MCF 10A (cell line): Measurements from ENCODE around the gene PEX11A. TPM values are rescaled to one million over a fixed set of nuclear protein-coding genes. Genes with fewer than 3 reads are reported as not detected.

Experiments used
- BruUV-seq: library from RNA; stranded (reverse); fragments of 400-500 nt; replicated peaks from 2 replicates; lab custom pipeline; 2021; lab: Mats Ljungman, UMichigan
- CTCF ChIA-PET: fragments of 300-600 bp; sonication (Branson Sonifier 250); formaldehyde crosslinking; extraction: SDS; loops from one replicate; lab custom pipeline; 2021; ENCODE audit warnings: antibody characterized with exemption, inconsistent platforms; lab: Yijun Ruan, JAX
- POLR2A ChIA-PET: fragments of 300-600, 350-650 bp; sonication (Branson Sonifier 250); formaldehyde crosslinking; extraction: SDS; loops from one replicate; lab custom pipeline; 2020; ENCODE audit warnings: antibody characterized with exemption, inconsistent platforms; lab: Yijun Ruan, JAX
- DNase-seq: peaks from one replicate; pipeline ENCODE4 v3.0.0-alpha.2; 2018; ENCODE audit not compliant: unreplicated experiment
- H3K27ac Mint-ChIP-seq: one replicate; pipeline ENCODE4 v1.8.0; 2022; ENCODE audit warnings: mild to moderate bottlenecking, low read depth, mixed read lengths; ENCODE audit not compliant: unreplicated experiment
- H3K27me3 Mint-ChIP-seq: one replicate; pipeline ENCODE4 v1.8.0; 2022; ENCODE audit warnings: mixed read lengths; ENCODE audit not compliant: insufficient read depth, unreplicated experiment
- H3K36me3 Mint-ChIP-seq: one replicate; pipeline ENCODE4 v1.8.0; 2022; ENCODE audit warnings: mild to moderate bottlenecking, moderate library complexity, mixed read lengths; ENCODE audit not compliant: insufficient read depth, unreplicated experiment
- H3K4me1 Mint-ChIP-seq: one replicate; pipeline ENCODE4 v1.8.0; 2022; ENCODE audit warnings: mixed read lengths; ENCODE audit not compliant: insufficient read depth, unreplicated experiment
- H3K4me3 Mint-ChIP-seq: one replicate; pipeline ENCODE4 v1.8.0; 2022; ENCODE audit warnings: mild to moderate bottlenecking, moderate library complexity, mixed read lengths; ENCODE audit not compliant: unreplicated experiment
- H3K9me3 Mint-ChIP-seq: one replicate; pipeline ENCODE4 v1.8.0; 2022; ENCODE audit warnings: mixed read lengths; ENCODE audit not compliant: unreplicated experiment
- CTCF ChIP-seq: fragments of 200-600 bp; IDR thresholded peaks from one replicate; pipeline ENCODE4 v1.8.0; 2022; ENCODE audit warnings: antibody characterized with exemption, mild to moderate bottlenecking; ENCODE audit not compliant: unreplicated experiment
- intact Hi-C: fragments of 100-400 bp; cut with micrococcal nuclease; formaldehyde crosslinking; loops from 2 replicates; pipeline ENCODE4 v1.14.1; 2022
- total RNA-seq: library from RNA; stranded (reverse); gene quantifications from 2 replicates; pipeline ENCODE4 v1.2.3, GENCODE V29; 2022

Gene PEX11A
- total RNA-seq, 1 experiment from 2014 or later: 3.4 TPM

- Mint-ChIP-seq H3K9me3 (no peaks in the 10 kb centered on the region), H3K4me1 (no peaks in the 10 kb centered on the region), H3K36me3 (no peaks in the 10 kb centered on the region), H3K27ac (no peak overlapping the region), H3K4me3 (no peak overlapping the region), H3K27me3 (peaks cover 38% of the 10 kb centered on the region)
- ChIA-PET CTCF (interaction anchor here (0.7 to 1.5 kb wide), 5 partner anchors 8 to 809 kb away, joined by 3 to 14 read pairs (median 6); no protein-coding TSS in a partner anchor), POLR2A (interaction anchor here (0.6 to 0.9 kb wide), 3 partner anchors 12 to 180 kb away, joined by 3 read pairs; partner anchors contain the start of gene ARPIN)
- intact Hi-C loops: loop anchor here (10.0 kb wide), 1 partner anchor 88 kb away; no protein-coding TSS in a partner anchor
- no TSS peak for BruUV-seq
- DNase-seq: no peak
- no peak for TF ChIP-seq CTCF
These were observed 42.1 kb upstream of the PEX11A start for GRCh38 chr15:89732451-89733172.

- no peak overlapping the region for H3K27ac Mint-ChIP-seq
- no peaks in the 10 kb centered on the region for H3K36me3 Mint-ChIP-seq
- no peak for TF ChIP-seq CTCF
- peaks cover 30% of the 10 kb centered on the region for H3K27me3 Mint-ChIP-seq
- no peaks in the 10 kb centered on the region for H3K9me3 Mint-ChIP-seq
- DNase-seq: no peak
- no peak overlapping the region for H3K4me3 Mint-ChIP-seq
- POLR2A ChIA-PET: no interaction called here
- BruUV-seq: no TSS peak
- CTCF ChIA-PET: interaction anchor here (0.6 to 1.5 kb wide), 4 partner anchors 9 to 148 kb away, joined by 3 to 14 read pairs (median 5); no protein-coding TSS in a partner anchor
- intact Hi-C loops: loop anchor here (10.0 kb wide), 1 partner anchor 86 kb away; no protein-coding TSS in a partner anchor
- no peaks in the 10 kb centered on the region for H3K4me1 Mint-ChIP-seq
These were observed 40.7 kb upstream of the PEX11A start for GRCh38 chr15:89731275-89731674.

GRCh38 chr15:89728254-89728653 lies 37.7 kb upstream of the PEX11A start:
- TF ChIP-seq CTCF: no peak
- Mint-ChIP-seq H3K36me3 (no peaks in the 10 kb centered on the region), H3K9me3 (no peaks in the 10 kb centered on the region), H3K4me3 (no peak overlapping the region), H3K27me3 (no peaks in the 10 kb centered on the region), H3K4me1 (no peaks in the 10 kb centered on the region), H3K27ac (no peak overlapping the region)
- CTCF ChIA-PET: interaction anchor here (0.7 to 1.4 kb wide), 3 partner anchors 12 to 133 kb away, joined by 3 to 8 read pairs (median 3); no protein-coding TSS in a partner anchor
- no peak for DNase-seq
- intact Hi-C loops: no loop called here
- no TSS peak for BruUV-seq
- POLR2A ChIA-PET: no interaction called here

GRCh38 chr15:89725064-89725463 lies 34.5 kb upstream of the PEX11A start:
- Mint-ChIP-seq H3K4me3 (no peak overlapping the region), H3K36me3 (no peaks in the 10 kb centered on the region), H3K4me1 (no peaks in the 10 kb centered on the region), H3K27me3 (no peaks in the 10 kb centered on the region), H3K27ac (no peak overlapping the region), H3K9me3 (peaks cover 4% of the 10 kb centered on the region)
- TF ChIP-seq CTCF: no peak
- DNase-seq: no peak
- ChIA-PET POLR2A (no interaction called here), CTCF (interaction anchor here (1.2 to 1.8 kb wide), 2 partner anchors 150 to 164 kb away, joined by 3 to 5 read pairs; no protein-coding TSS in a partner anchor)
- intact Hi-C loops: no loop called here
- BruUV-seq: no TSS peak
